ENCODE measurements around the gene ITLN1. TPM values are rescaled to one million over a fixed set of nuclear protein-coding genes. Genes with fewer than 3 reads are reported as not detected.
"Not testable (repeated sequence)": the region's sequence is repeated elsewhere in the genome, so short reads cannot be mapped to it uniquely, and the experiment has no call there.

The ITLN1 gene
- total RNA-seq (not detected in 2 replicates), polyA plus RNA-seq (0.12 and 0.24 TPM in 2 replicates), polyA minus RNA-seq (not detected in 2 replicates), Bru-seq, nascent RNA (not detected), BruChase-seq, experiment 1, labeled RNA remaining after a 6-hour chase (not detected), BruChase-seq, experiment 2, labeled RNA remaining after a 2-hour chase (not detected)
- polyA plus RNA-seq (2011; cell fraction: cytosol; rRNA removed): 0.09 and 0.13 TPM in 2 replicates
- polyA plus RNA-seq (2011; cell fraction: nucleus; rRNA removed): 0.13 TPM in 1 of 2 replicates, not detected in the other
- not detected in 2 replicates for polyA plus RNA-seq (2012)
- polyA minus RNA-seq (2011; cell fraction: cytosol; rRNA and poly(A)+ RNA removed): not detected
- not detected in 2 replicates for polyA minus RNA-seq (2011; cell fraction: nucleus; rRNA and poly(A)+ RNA removed)
- long read RNA-seq: 0 reads

DNA sequence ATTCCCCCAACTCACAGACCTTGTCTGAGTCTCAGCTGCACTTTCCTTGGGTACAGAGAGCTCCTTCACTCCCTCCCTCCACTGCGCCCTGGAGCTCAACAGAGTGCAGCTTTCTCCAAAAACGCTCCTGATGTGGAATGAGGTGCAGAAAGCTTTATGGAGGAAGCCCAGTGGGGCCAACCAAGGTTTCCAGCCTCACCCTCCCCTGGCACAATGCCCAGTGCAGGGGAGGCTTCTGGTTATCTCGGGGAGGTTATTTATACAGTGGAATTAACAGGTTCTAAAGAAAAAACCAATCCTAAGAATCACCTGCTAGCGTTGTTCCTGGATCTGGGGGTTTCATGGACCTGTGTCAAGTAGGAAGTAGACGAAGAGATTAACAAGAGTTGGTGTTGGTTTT is at the start of gene ITLN1:
Gene ITLN1 (minus strand): TSS at position 139 of the 400 bp plus-strand sequence. CDS start 303 bp downstream, outside the sequence.
- FAIRE-seq: no peak

DNA sequence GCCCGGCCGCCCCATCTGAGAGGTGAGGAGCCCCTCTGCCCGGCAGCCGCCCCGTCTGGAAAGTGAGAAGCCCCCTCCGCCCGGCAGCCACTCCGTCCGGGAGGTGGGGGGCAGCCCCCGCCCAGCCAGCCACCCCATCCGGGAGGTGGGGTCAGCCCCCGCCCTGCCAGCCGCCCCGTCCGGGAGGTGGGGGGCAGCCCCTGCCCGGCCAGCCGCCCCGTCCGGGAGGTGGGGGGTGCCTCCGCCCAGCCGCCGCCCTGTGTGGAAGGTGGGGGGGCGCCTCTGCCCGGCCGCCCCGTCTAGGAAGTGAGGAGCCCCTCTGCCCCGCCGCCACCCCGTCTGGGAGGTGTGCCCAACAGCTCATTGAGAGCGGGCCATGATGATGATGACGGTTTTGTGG is 48.3 kb upstream of the ITLN1 start:
- BruUV-seq (replicated peaks); H3K9ac ChIP-seq (replicated peaks; ENCODE audit: extremely low read depth, insufficient read depth, low read length); FAIRE-seq; H2AFZ ChIP-seq (ENCODE audit: low read depth, low read length); H3K4me2 ChIP-seq (ENCODE audit: insufficient read depth, low read length); intact Hi-C loops (cut with micrococcal nuclease); H3K4me1 ChIP-seq (ENCODE audit: control insufficient read depth, extremely low read depth, insufficient read depth, low read length); DNase-seq (ENCODE audit: low read depth, low spot score); dilution Hi-C loops (cut with MboI; ENCODE audit: extremely low pct_ligation_motif_present, low sequenced_read_pairs); H4K20me1 ChIP-seq (replicated peaks; ENCODE audit: control insufficient read depth, extremely low read depth, insufficient read depth, low read length); H3K36me3 ChIP-seq (ENCODE audit: control insufficient read depth in 2 of 2, extremely low read depth in 1 of 2, insufficient read depth in 2 of 2, low read length in 2 of 2); H3K27ac ChIP-seq (ENCODE audit: insufficient read depth, low read depth, low read length); H3K4me3 ChIP-seq (replicated peaks in 1 of 3; ENCODE audit: insufficient read depth in 1 of 3, low read depth in 1 of 3, low read length in 3 of 3); H3K79me2 ChIP-seq (ENCODE audit: control insufficient read depth, insufficient read depth, low read length); H3K9me3 ChIP-seq (replicated peaks; ENCODE audit: control insufficient read depth, insufficient read depth, low read length); H3K9me1 ChIP-seq (replicated peaks; ENCODE audit: control insufficient read depth, extremely low read depth, insufficient read depth, low read length); CTCF ChIA-PET; POLR2A ChIA-PET; H3K27me3 ChIP-seq (ENCODE audit: control insufficient read depth in 2 of 2, insufficient read depth in 2 of 2, low read length in 2 of 2): not testable (repeated sequence)

More for the DNA sequence above, at the start of gene ITLN1:
- H3K9me1 ChIP-seq (replicated peaks; ENCODE audit: control insufficient read depth, extremely low read depth, insufficient read depth, low read length): no peaks in the 10 kb centered on the region
- dilution Hi-C loops (cut with MboI; ENCODE audit: extremely low pct_ligation_motif_present, low sequenced_read_pairs) (no loop called here), intact Hi-C loops (cut with micrococcal nuclease) (no loop called here)
- H3K36me3 ChIP-seq (ENCODE audit: control insufficient read depth in 2 of 2, extremely low read depth in 1 of 2, insufficient read depth in 2 of 2, low read length in 2 of 2): no peaks in the 10 kb centered on the region
- ChIA-PET CTCF (no interaction called here), POLR2A (no interaction called here)
- no peaks in the 10 kb centered on the region for H3K79me2 ChIP-seq (ENCODE audit: control insufficient read depth, insufficient read depth, low read length)
- no peaks in the 10 kb centered on the region for H4K20me1 ChIP-seq (replicated peaks; ENCODE audit: control insufficient read depth, extremely low read depth, insufficient read depth, low read length)
- H3K27ac ChIP-seq (ENCODE audit: insufficient read depth, low read depth, low read length): no peak within 1 kb of the TSS
- H3K4me3 ChIP-seq (replicated peaks in 1 of 3; ENCODE audit: insufficient read depth in 1 of 3, low read depth in 1 of 3, low read length in 3 of 3): no peak within 1 kb of the TSS
- TF ChIP-seq EZH2 (IDR thresholded peaks at IDR 0.05; ENCODE audit: borderline replicate concordance, low read depth, low read length, severe bottlenecking): no peak
- no peak for TF ChIP-seq MYC (IDR thresholded peaks at IDR 0.05; ENCODE audit: low read depth, low read length)
- TF ChIP-seq JUN (IDR thresholded peaks at IDR 0.05; ENCODE audit: borderline replicate concordance, insufficient read depth, insufficient read length, low read depth): no peak
- no peak for TF ChIP-seq POLR2AphosphoS5 (IDR thresholded peaks at IDR 0.05; ENCODE audit: insufficient read depth, low read depth, low read length)
- TF ChIP-seq POLR2A (IDR thresholded peaks at IDR 0.05; ENCODE audit: low read depth, low read length): no peak
- TF ChIP-seq GATA2 (IDR thresholded peaks at IDR 0.05; ENCODE audit: insufficient read depth, insufficient read length, low read depth, low read length): no peak
- TF ChIP-seq FOS (IDR thresholded peaks at IDR 0.05; ENCODE audit: borderline replicate concordance, insufficient read depth, low read length): no peak
- TF ChIP-seq, protein P1, sequence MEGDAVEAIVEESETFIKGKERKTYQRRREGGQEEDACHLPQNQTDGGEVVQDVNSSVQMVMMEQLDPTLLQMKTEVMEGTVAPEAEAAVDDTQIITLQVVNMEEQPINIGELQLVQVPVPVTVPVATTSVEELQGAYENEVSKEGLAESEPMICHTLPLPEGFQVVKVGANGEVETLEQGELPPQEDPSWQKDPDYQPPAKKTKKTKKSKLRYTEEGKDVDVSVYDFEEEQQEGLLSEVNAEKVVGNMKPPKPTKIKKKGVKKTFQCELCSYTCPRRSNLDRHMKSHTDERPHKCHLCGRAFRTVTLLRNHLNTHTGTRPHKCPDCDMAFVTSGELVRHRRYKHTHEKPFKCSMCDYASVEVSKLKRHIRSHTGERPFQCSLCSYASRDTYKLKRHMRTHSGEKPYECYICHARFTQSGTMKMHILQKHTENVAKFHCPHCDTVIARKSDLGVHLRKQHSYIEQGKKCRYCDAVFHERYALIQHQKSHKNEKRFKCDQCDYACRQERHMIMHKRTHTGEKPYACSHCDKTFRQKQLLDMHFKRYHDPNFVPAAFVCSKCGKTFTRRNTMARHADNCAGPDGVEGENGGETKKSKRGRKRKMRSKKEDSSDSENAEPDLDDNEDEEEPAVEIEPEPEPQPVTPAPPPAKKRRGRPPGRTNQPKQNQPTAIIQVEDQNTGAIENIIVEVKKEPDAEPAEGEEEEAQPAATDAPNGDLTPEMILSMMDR (IDR thresholded peaks at IDR 0.05; ENCODE audit: extremely low read depth in 1 of 2, insufficient read depth in 1 of 2, low read depth in 1 of 2, low read length in 2 of 2): no peak
- TF ChIP-seq, protein P2, sequence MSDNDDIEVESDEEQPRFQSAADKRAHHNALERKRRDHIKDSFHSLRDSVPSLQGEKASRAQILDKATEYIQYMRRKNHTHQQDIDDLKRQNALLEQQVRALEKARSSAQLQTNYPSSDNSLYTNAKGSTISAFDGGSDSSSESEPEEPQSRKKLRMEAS (IDR thresholded peaks at IDR 0.05; ENCODE audit: insufficient read depth, insufficient read length): no peak
- no peak within 1 kb of the TSS for H2AFZ ChIP-seq (ENCODE audit: low read depth, low read length)
- H3K4me1 ChIP-seq (ENCODE audit: control insufficient read depth, extremely low read depth, insufficient read depth, low read length): peaks cover 4% of the 10 kb centered on the region
- no peaks in the 10 kb centered on the region for H3K27me3 ChIP-seq (ENCODE audit: control insufficient read depth in 2 of 2, insufficient read depth in 2 of 2, low read length in 2 of 2)
- no peak within 1 kb of the TSS for H3K9ac ChIP-seq (replicated peaks; ENCODE audit: extremely low read depth, insufficient read depth, low read length)
- H3K9me3 ChIP-seq (replicated peaks; ENCODE audit: control insufficient read depth, insufficient read depth, low read length): no peaks in the 10 kb centered on the region
- no peak for DNase-seq (ENCODE audit: low read depth, low spot score)
- H3K4me2 ChIP-seq (ENCODE audit: insufficient read depth, low read length): no peak within 1 kb of the TSS
- BruUV-seq (replicated peaks): no TSS peak
